HEK293 (cell line): ENCODE measurements around the gene P3H4.

Source experiments
- CTCF ChIA-PET: fragments of 350-600 bp; formaldehyde crosslinking; extraction: SDS; loops from one replicate; lab custom pipeline; 2021; ENCODE audit warnings: antibody characterized with exemption; lab: Yijun Ruan, JAX
- POLR2A ChIA-PET: fragments of 300-600 bp; formaldehyde crosslinking; extraction: SDS; loops from one replicate; lab custom pipeline; 2020; ENCODE audit warnings: antibody characterized with exemption, inconsistent platforms; lab: Yijun Ruan, JAX
- H3K27ac ChIP-seq: fragments of 200-500 bp; sonication (Bioruptor generic); 2 replicates; pipeline ENCODE4 v1.5.1; 2014; ENCODE audit warnings: low read depth, low read length, control low read depth, inconsistent platforms; ENCODE audit errors: extremely low read depth
- H3K36me3 ChIP-seq, 2 experiments: fragments of 200-500 bp in 1 of 2; sonication (Bioruptor generic) in 1 of 2; 1 replicate in 1 of 2; 2 replicates in 1 of 2; pipeline ENCODE4 v1.5.1; 2014 to 2017; ENCODE audit warnings: inconsistent platforms in 2 of 2, low read length in 2 of 2; ENCODE audit not compliant: control insufficient read depth in 2 of 2, insufficient read depth in 1 of 2
- H3K4me1 ChIP-seq: fragments of 200-500 bp; sonication (Bioruptor generic); 2 replicates; pipeline ENCODE4 v1.5.1; 2014; ENCODE audit warnings: mild to moderate bottlenecking, low read length, inconsistent platforms; ENCODE audit not compliant: control insufficient read depth, insufficient read depth
- H3K4me3 ChIP-seq: 2 replicates; pipeline ENCODE4 v1.5.1; 2011; ENCODE audit warnings: low read depth, mild to moderate bottlenecking, control low read depth, low read length, moderate library complexity
- H3K9me3 ChIP-seq: fragments of 200-500 bp; sonication (Bioruptor generic); 2 replicates; pipeline ENCODE4 v1.5.1; 2014; ENCODE audit warnings: low read depth, low read length, inconsistent platforms; ENCODE audit not compliant: control insufficient read depth, insufficient read depth
- GLIS1 ChIP-seq: fragments of 450-650 bp; formaldehyde crosslinking; IDR thresholded peaks from 2 replicates; pipeline ENCODE4 v1.5.1; 2016; ENCODE audit warnings: missing biosample characterization, missing genetic modification characterization
- GLIS2 ChIP-seq: fragments of 450-650 bp; formaldehyde crosslinking; IDR thresholded peaks from 2 replicates; pipeline ENCODE4 v1.5.1; 2016; ENCODE audit warnings: missing biosample characterization, missing genetic modification characterization
- KLF1 ChIP-seq: fragments of 450-650 bp; formaldehyde crosslinking; IDR thresholded peaks from 2 replicates; pipeline ENCODE4 v1.5.1; 2016; ENCODE audit warnings: missing biosample characterization, missing genetic modification characterization
- TRIM28 ChIP-seq: IDR thresholded peaks from 2 replicates; pipeline ENCODE4 v1.6.1; 2011; ENCODE audit warnings: low read length, control low read depth, borderline replicate concordance
- TSHZ1 ChIP-seq: fragments of 450-650 bp; formaldehyde crosslinking; IDR thresholded peaks from 2 replicates; pipeline ENCODE4 v1.5.1; 2016; ENCODE audit warnings: missing biosample characterization, missing genetic modification characterization, borderline replicate concordance
- YY2 ChIP-seq: fragments of 450-650 bp; formaldehyde crosslinking; IDR thresholded peaks from 2 replicates; pipeline ENCODE4 v1.5.1; 2016; ENCODE audit warnings: missing biosample characterization, missing genetic modification characterization
- ZBTB7A ChIP-seq: fragments of 450-650 bp; formaldehyde crosslinking; IDR thresholded peaks from 2 replicates; pipeline ENCODE4 v1.5.1; 2016; ENCODE audit warnings: low read depth, missing biosample characterization, missing genetic modification characterization
- ZFP41 ChIP-seq: fragments of 450-650 bp; formaldehyde crosslinking; IDR thresholded peaks from 2 replicates; pipeline ENCODE4 v1.5.1; 2016; ENCODE audit warnings: missing biosample characterization, missing genetic modification characterization, borderline replicate concordance
- ZIC2 ChIP-seq: fragments of 450-650 bp; formaldehyde crosslinking; IDR thresholded peaks from 2 replicates; pipeline ENCODE4 v1.5.1; 2016; ENCODE audit warnings: missing biosample characterization, missing genetic modification characterization
- ZNF112 ChIP-seq: fragments of 450-650 bp; formaldehyde crosslinking; IDR thresholded peaks from 2 replicates; pipeline ENCODE4 v1.5.0; 2017; ENCODE audit warnings: missing biosample characterization, missing genetic modification characterization
- ZNF121 ChIP-seq: fragments of 450-650 bp; formaldehyde crosslinking; IDR thresholded peaks from 2 replicates; pipeline ENCODE4 v1.5.1; 2016; ENCODE audit warnings: missing biosample characterization, missing genetic modification characterization
- ZNF19 ChIP-seq: fragments of 450-650 bp; formaldehyde crosslinking; IDR thresholded peaks from 2 replicates; pipeline ENCODE4; 2016; ENCODE audit warnings: missing biosample characterization, missing genetic modification characterization, low read depth
- ZNF214 ChIP-seq: fragments of 450-650 bp; formaldehyde crosslinking; IDR thresholded peaks from 2 replicates; pipeline ENCODE4 v1.5.1; 2017; ENCODE audit warnings: missing biosample characterization, mild to moderate bottlenecking, missing genetic modification characterization, borderline replicate concordance
- ZNF23 ChIP-seq: fragments of 450-650 bp; formaldehyde crosslinking; IDR thresholded peaks from 2 replicates; pipeline ENCODE4 v1.5.1; 2016; ENCODE audit warnings: missing biosample characterization, missing genetic modification characterization, borderline replicate concordance
- ZNF366 ChIP-seq: fragments of 450-650 bp; formaldehyde crosslinking; conservative IDR thresholded peaks from 2 replicates; pipeline ENCODE4 v1.5.1; 2016; ENCODE audit warnings: missing biosample characterization, missing genetic modification characterization
- ZNF549 ChIP-seq: fragments of 450-650 bp; IDR thresholded peaks from 2 replicates; pipeline ENCODE4 v1.5.1; 2018; ENCODE audit warnings: missing biosample characterization, missing genetic modification characterization, mild to moderate bottlenecking, inconsistent platforms, moderate library complexity
- ZNF558 ChIP-seq: fragments of 450-650 bp; formaldehyde crosslinking; IDR thresholded peaks from 2 replicates; pipeline ENCODE4 v1.5.1; 2016; ENCODE audit warnings: missing biosample characterization, missing genetic modification characterization
- ZNF571 ChIP-seq: fragments of 450-650 bp; formaldehyde crosslinking; IDR thresholded peaks from 2 replicates; pipeline ENCODE4 v1.5.0; 2017; ENCODE audit warnings: missing biosample characterization, missing genetic modification characterization
- ZNF600 ChIP-seq: fragments of 450-650 bp; formaldehyde crosslinking; IDR thresholded peaks from 2 replicates; pipeline ENCODE4 v1.5.1; 2016; ENCODE audit warnings: missing biosample characterization, missing genetic modification characterization
- ZNF623 ChIP-seq: fragments of 450-650 bp; formaldehyde crosslinking; IDR thresholded peaks from 2 replicates; pipeline ENCODE4 v1.5.1; 2016; ENCODE audit warnings: missing biosample characterization, missing genetic modification characterization
- ZNF677 ChIP-seq: fragments of 450-650 bp; IDR thresholded peaks from 2 replicates; pipeline ENCODE4 v1.5.0; 2018; ENCODE audit warnings: missing biosample characterization, mild to moderate bottlenecking, missing genetic modification characterization, moderate library complexity
- ZNF777 ChIP-seq: fragments of 450-650 bp; formaldehyde crosslinking; IDR thresholded peaks from 2 replicates; pipeline ENCODE4 v1.5.1; 2017; ENCODE audit warnings: missing biosample characterization, missing genetic modification characterization, borderline replicate concordance
- ZSCAN16 ChIP-seq: fragments of 450-650 bp; formaldehyde crosslinking; IDR thresholded peaks from 2 replicates; pipeline ENCODE4 v1.5.1; 2016; ENCODE audit warnings: missing biosample characterization, missing genetic modification characterization

P3H4 gene

DNA sequence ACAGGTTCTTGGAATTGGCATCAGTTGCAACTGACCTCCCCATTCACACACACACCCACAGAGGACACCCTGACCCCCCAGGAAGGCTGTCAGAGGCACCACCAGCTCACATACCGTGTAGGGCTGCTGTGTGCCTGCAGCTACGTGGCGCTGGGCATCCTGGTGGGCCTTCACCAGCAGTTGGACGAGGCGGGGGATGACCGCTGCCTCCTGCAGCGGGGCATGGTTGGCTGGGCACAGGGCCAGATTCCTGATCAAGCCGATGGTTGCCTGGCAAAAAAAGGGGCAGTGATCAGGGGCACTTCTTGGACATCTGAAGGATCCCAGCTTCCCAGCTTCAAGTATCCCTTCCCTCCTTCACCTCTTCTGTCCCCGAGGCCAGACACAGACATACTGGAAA, 53.1 kb downstream of the P3H4 start:
- CTCF ChIA-PET = interaction anchor here (0.6 to 2.5 kb wide), 2 partner anchors 28 to 170 kb away, joined by 3 to 9 read pairs; partner anchors contain the start of gene JUP
- no peak overlapping the region for H3K27ac ChIP-seq
- TF ChIP-seq ZNF571 (tag by site-specific recombination) (no peak), ZNF623 (tag by site-specific recombination) (no peak), GLIS1 (tag by site-specific recombination) (peak; percentile 75), ZIC2 (tag by site-specific recombination) (0 out of 2 replicates have a peak, but pooled peaks have one; percentile 12), TSHZ1 (tag by site-specific recombination) (no peak), GLIS2 (tag by site-specific recombination) (peak; percentile 38; the same call in 1 of the 2 replicates), ZNF23 (tag by site-specific recombination) (no peak), YY2 (tag by site-specific recombination) (no peak), ZNF19 (tag by site-specific recombination) (no peak)
- H3K4me3 ChIP-seq = no peak overlapping the region
- POLR2A ChIA-PET = interaction anchor here (1.4 to 1.8 kb wide), 2 partner anchors 28 to 70 kb away, joined by 9 read pairs; partner anchors contain the start of genes EIF1 and JUP
- no peaks in the 10 kb centered on the region for H3K9me3 ChIP-seq
- no peaks in the 10 kb centered on the region for H3K4me1 ChIP-seq
- peaks cover 23 to 96% of the 10 kb centered on the region in 2 experiments for H3K36me3 ChIP-seq

- H3K27ac ChIP-seq = no peak overlapping the region
- H3K9me3 ChIP-seq = no peaks in the 10 kb centered on the region
- ChIA-PET CTCF (interaction anchor here (0.6 to 2.7 kb wide), 2 partner anchors 32 to 767 kb away, joined by 3 to 15 read pairs; partner anchors contain the start of gene JUP), POLR2A (interaction anchor here (1.6 to 1.7 kb wide), 2 partner anchors 19 to 33 kb away, joined by 3 to 13 read pairs; partner anchors contain the start of gene JUP)
- H3K36me3 ChIP-seq = peaks cover 7 to 53% of the 10 kb centered on the region in 2 experiments
- TF ChIP-seq ZFP41 (tag by site-specific recombination) = no peak
- no peak for TF ChIP-seq KLF1
- no peak for TF ChIP-seq ZNF121 (tag by site-specific recombination)
- TF ChIP-seq ZNF549 = no peak
- TF ChIP-seq ZNF214 (tag by site-specific recombination) = no peak
- TF ChIP-seq ZNF366 = no peak
- TF ChIP-seq ZBTB7A (tag by site-specific recombination) = no peak
- no peak for TF ChIP-seq ZNF600
- no peak for TF ChIP-seq TRIM28
- TF ChIP-seq ZSCAN16 (tag by site-specific recombination) = no peak
- no peak for TF ChIP-seq ZNF112
- TF ChIP-seq ZNF777 (tag by site-specific recombination) = no peak
- TF ChIP-seq ZNF677 (tag by site-specific recombination) = no peak
- TF ChIP-seq ZNF558 (tag by site-specific recombination) = no peak
- TF ChIP-seq ZIC2 (tag by site-specific recombination) = no peak
- no peak overlapping the region for H3K4me3 ChIP-seq
- no peaks in the 10 kb centered on the region for H3K4me1 ChIP-seq
Observed at GRCh38 chr17:41754066-41754465, 57.7 kb downstream of the P3H4 start.
